ENCODE measurements around the gene ZNF324B.

DNA sequence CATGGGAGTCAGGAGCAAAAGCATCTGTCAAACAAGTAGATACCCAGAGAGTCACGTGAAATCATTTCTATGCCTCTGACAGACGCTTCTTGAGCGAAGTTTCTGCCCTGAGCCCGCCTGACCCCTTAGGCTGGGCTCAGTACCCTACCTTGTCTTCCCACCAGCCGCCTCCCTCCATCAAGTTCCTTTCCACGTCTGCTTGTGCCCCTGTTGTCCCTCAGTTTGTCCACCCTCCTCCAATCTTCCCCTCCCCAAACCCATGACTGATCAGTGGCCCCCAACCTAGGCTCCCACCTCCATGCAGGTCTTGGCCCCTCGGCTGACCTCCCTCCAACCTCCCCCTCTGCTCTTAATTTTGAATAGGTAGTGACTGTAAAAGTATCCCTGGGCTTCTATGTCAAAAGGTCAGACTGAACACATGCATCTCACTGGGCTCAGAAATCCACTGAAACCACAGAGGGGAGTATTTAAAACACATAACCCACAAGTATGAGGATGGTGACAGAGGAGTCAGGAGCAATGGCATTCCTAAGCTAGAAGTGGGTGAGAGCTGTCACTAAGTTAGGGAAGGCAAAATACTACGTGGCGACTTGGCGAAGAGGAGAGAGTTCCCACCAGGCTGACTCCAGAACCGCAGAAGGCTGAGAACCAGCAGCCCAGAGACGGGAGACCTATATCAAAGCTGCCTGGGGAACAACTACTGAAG lies 23.0 kb downstream of the ZNF324B start:
- no peak for TF ChIP-seq CTCF (IDR thresholded peaks at IDR 0.05)
- TF ChIP-seq POLR2A (IDR thresholded peaks at IDR 0.05): no peak

All from right lobe of liver (tissue), 4 donors.